ENCODE results near the gene CRHR1.

CRHR1 gene

DNA sequence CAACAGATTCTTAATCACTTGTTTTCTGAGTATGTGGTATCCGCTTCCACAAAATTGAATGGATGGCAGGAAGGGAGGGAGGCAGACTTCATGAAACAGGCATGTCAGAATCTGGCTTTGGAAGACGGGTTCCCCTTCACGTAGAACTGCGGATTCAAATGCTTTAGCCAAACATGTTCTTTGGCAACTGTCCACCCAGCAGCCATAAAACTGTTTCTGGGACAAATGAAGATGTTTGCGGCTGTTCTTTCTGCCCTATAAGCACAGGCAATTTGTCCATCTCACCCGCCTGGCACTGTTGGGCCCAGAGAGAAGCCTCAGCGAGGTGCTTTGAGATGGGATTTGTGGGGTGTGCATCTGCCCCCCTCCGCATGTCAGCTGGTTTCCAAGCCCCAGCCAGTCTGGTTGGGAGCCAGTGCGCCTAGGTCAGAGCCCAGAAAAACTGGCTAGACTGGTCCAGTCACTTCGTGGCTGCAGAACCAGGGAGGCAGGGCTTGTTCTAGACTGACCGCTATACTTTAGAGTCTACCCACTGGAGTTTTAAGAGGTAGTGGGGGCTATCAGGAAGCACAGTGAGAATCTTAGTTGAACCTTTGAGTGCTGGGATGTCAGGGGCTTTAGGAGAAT, 6.3 kb downstream of the CRHR1 start:
- DNase-seq, result no peak

DNA sequence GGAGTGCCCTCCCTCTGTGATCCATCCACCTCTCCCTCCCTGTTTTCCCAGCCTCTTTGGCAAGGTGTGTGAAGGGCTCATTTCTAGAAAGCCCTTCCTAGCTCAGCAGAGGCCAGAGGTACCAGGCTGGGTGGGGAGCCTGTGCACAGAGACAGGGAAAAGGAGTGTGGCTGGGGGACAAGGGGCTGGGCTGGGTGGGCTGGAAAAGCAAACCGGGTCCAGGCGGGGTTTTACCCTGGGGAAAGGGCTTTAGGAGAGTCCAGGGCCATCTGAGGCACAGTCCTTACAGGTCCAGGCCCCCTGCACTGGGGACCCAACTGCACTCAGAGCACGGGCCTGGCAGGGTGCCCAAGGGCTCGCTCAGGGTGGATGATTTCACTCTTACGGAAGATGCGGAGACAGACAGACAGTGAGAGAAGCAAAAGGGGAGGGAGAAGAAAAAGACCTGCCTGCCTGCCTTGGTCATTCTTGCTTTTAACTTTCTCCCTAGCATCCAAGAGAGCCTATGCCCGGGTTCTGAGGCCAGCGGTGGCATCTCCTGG, 7.0 kb downstream of the CRHR1 start:
- no peak for DNase-seq

DNA sequence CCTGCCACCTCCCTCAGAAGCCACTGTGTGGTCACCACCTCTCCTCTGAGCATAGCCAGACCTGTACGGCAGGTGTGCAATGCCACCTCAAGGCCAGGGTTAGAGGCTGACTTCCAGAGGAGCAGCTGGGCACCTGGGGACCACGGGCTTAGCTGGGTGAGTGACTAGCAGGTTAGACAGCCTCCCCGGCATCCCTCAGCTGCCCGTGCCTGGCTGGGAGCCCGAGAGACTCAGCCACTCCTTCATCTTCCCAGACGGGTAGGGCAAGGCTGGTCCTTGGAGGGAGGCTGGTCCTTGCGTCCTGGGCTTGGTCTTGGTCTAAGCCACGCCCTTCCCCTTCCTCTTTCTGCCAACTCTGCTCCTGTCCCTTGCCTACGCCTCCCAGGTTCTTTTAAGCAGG, 7.8 kb downstream of the CRHR1 start:
- no peak for DNase-seq

DNA sequence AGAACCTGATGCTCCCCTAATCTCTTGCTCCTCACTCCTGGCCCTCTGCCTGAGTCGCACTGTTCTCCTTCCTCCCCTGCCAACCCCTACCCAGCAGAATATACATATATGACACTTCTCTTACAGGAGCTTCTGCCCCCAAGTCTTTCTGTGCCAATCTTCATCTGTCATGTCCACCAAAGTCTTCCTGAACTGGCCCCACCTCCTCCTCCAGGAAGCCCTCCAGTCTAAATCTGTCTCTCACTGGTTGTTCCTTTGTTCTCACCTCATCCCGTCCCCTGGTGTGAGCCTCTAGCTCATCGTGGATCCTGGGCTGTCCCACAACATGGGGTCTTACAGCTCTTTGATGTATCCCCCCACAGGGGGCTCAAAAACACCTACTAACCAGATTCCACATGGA, 8.3 kb downstream of the CRHR1 start:
- DNase-seq, result no peak

DNA sequence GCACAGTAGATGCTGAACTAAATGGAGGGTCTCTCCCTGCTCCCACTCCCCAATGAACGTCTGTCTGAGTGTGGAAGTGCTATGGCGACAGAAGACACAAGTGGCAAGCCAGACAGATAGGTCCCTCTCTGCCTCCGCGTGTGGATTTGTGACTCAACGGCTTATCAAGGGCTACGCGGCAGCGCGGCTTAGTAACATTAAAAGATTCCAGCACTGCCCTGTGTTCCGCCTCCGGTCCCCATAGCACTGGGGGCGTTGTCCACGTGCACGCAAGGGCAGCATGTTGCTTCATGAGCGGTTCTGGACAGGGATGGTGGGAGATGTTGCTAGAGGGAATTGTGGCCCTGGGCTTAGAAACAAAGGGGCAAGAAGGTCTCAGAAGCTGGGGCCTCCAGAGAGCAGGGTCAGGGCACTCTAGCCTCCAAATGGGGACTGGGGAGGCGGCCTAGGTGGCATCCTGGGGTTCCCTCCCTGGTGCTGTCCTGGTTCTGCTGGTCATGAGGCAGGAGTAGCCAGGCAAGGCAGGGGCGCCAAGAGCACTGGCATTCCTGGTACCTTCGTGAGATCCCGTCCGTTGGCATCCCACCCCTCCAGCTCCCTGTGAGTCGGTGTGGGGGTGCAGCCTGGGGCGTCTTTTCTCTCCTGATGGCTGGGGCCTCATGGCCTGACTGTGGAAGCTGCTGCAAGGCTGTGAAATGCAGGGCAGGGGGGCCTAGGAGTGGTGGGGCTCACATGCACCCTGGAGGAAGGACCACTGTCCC, 9.1 kb downstream of the CRHR1 start:
- DNase-seq, result no peak

DNA sequence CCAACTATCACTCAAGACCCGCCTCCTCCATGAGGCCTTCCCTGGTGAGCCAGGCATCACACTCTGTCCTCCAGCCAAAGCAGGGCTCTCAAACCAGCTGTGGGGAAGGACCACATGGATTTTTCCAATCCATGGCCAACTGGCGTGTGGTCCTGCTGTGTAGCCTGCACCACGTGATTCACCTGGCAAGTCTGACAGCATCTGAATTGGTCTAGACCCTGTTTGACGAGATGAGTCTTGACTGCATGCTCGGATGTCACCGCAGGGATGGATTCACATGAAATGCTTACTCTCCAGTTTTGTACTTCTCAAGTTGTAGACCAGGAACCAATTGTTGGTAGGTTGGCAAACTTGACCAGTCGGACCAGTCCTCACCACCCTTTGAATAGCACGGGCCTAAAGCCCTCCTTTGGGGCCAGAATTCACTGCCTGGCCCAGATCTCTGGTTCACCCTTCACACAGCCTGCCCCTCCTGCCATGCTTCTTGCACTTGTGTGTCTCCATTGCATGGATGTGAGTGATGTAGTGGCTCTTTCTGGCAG, 9.9 kb downstream of the CRHR1 start:
- DNase-seq, result no peak

DNA sequence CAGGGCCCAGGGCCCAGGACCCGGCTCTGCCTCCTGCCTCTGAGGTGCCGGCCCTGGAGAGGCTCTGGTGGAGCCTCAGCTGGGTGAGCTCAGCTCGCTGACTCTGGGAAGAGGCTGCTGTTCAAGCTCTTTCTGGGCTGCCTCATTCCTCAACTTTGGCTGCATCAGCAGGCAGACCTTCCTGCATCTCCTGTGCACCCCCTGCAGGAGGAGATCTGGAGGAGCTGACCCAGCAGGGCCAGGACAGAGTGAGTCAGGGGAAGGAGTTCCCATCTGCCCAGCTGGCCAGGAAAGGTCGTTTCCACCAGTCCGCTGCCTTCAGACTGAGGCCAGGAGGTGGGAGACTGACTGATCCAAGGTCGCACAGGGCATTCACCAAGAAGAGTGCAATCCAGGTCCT, 10.7 kb downstream of the CRHR1 start:
- DNase-seq, result no peak

DNA sequence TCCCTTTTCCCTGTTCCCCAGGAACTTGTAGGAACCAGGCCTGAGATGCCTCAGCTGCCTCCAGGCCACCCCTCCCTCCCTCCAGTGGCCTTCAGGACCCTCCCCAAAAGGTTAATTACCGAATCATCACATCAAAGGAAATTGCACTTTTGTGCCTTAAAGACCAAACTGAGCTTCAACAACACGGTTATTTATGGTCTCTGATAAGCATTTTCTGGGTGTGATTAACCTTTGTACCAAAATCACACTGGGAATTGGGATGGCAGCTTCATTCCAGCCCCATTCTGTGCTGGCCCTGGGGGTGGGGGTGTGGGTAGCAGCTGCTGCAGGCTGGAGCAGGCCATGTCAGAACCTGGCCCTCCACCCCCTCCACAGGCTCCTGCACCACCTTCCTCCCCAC, 16.7 kb downstream of the CRHR1 start:
- DNase-seq, result no peak

DNA sequence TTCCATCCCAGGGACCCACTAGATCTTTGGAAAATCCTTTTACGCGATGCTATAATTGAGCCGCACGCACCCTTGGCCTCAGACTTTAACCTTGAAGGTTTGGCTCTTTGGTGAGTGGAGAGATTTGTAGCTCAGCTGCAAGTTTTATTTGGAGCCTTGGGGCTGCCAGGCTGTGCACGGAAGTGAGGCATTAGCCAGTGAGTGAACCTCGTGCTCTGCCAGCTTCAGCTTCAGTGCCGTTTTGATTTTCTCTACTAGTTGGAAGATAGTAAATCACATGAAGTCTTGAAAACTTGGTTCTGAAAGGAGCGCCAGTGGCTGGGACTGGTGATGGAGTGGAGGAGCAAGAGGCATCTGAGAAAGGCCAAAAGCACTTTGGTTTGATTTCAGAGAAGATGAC, 17.3 kb downstream of the CRHR1 start:
- no peak for DNase-seq

DNA sequence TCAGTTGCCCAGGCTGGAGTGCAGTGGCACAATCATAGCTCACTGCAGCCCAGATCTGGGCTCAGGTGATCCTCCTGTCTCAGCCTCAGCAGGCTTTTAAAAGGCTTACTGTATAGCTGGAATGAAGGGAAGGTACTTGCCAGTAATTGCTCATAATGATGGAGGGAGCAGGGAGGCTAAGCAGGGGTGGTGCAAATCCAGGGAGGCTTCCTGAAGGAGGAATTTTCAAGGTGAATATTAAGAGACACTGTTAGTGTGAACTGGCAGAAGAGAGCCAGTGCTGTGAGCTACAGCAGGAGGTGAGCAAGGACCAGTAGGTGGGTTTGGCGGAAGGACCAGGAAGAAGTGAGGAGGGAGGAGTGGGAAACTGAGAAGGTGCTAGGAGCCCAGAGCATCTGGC, 24.7 kb downstream of the CRHR1 start:
- DNase-seq, result no peak

DNA sequence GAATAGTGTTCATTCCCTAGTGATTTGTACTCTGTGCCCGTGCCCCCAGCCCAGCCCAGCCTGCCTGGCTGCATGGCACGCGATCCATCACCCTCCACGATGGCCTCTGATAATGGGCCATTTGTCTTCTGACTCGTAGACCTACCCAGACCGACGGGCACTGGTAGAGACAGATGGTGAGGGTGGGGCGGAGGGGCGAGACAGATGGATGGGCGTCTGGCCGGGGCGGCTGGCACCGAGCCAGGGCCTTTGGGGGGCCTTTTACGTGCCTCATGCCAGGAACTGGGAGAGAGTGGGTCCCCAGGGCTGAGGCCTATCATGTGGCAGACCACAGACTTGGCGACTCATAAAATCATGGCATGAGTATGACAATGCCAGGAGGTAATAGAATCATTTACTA, 25.4 kb downstream of the CRHR1 start:
- DNase-seq, result no peak

DNA sequence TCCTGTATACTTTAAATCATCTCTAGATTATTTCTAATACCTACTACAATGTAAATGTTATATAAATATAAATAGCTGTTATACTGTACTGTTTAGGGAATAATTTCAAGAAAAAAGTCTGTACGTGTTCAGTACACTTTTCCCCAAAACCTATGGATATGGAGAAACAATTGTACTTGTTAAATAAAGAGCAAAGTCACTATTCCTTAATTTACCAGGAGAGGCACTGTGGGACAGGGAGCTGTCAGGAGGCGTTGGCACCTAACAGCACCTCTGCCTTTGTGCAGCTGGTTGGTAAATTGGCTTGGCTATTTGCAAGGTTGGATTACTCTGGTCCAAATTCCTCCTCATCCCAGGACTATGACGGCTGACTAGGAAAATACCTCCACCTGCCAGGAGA, 28.0 kb downstream of the CRHR1 start:
- DNase-seq, result no peak

DNA sequence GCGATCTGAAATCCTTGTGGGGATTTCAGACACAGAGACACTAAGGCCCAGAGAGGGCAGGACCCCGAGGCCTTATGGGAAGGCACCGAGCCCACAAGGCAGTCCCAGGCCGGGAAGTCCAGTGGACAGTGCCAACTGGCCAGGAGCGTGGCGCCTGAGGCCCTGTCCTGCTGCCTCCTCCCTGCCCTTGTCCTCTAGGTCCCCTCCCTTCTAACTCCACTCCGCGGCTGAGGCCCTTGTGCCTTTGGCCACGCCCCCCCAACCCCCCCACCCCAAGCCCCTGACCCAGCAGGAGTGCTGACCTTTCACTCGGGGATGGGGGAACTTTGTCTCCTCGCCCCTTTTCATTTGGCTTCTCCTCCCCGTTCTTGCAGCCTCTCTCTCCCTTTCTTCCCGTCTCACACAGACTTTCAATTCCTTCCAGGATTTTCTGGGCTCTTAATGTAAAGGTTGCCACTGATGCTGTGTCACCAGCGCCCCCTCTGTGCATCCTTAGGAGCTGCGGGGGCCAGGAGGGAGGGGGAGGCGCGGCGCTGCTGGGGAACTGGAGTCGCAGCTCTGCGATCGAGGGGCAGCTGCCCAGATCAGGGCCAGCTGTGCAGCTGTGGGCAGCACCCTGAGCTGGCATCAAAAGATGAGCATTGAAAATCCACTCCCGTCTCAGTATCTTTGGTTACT, 29.1 kb downstream of the CRHR1 start:
- no peak for DNase-seq

DNA sequence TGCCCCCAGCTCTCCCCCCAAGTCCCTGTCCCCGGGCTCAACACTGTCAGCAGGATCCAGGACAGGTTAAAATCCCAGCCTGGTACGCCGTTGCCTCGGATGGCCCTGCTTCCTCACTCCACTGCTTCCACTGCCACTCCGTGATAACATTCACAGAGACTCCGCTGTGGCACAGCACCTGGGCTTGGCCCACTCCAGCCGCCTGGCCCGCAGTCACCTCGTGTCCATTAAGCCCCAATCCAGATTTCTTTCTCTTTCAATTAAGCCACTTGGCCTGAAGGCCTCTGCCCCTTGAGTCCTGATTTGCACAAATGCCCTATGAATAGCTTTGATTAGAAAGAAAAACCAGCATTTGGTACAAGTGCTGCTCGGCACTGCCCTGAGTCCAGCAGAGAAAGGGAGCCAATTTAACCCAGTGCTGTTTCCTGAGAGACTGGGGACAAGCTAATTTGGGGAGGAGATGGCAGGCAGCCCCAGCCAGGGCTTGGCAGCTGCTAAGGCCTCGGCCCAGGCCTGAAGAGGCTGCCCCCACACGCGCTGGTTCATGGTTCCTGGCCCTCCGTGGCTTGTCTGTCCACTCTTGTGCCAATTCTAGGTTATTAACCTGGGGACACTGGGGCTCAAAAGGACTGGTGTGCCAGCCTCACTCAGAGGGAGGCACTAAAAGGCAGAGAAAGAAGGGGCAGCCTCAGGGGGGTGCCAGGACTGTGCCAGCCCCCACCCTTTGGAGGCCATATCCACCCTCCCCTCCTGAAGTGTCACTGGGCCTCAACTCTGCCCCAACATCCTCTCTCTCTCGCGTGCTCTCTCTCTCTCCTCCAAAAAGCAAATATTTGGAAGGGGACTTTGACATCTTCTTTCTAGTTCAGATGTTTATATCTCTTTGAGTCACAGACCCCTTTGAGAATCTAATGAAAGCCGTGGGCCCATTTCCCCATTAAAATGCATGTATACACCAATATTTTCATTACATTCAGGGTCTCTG, 30.8 kb downstream of the CRHR1 start:
- DNase-seq, result no peak

DNA sequence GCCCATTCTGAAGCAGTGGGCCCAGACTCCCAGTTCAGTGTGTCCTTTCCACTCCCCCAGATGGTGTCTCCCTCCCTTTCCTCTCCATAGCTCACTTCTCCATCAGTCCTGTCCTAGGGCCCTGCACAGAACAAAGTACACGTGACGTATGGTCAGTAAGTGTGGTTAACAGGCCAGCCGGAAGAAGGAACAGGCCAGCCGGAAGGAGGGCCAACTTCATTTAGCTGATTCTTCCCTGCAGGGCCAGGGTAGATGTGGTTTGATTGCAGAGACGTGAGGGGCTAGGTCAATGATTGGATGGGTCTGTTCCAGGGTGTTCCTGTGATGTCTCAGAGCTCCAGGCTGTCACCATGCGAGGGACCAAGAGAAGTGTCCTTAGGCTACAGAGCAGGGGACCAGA, 31.6 kb downstream of the CRHR1 start:
- no peak for DNase-seq

DNA sequence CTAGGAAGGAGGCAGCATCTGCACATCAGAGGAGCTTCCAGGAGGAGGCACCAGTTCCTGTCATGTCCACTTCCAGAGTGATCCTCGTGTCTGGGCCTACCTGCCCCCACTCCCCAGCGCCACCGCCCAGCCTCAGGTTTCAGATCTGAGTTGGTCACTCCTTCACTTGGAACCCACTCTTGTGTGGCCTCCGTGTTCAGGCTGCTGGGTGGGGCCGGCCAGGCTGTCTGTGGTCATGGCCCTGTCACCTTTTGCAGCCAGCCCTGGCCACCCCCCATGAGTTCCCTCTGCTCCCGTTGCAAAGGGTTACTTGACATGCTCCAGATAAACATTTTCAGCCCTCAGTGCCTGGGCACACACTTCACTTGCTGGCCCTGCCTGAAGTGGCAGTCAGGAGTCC, 33.9 kb downstream of the CRHR1 start:
- no peak for DNase-seq

DNA sequence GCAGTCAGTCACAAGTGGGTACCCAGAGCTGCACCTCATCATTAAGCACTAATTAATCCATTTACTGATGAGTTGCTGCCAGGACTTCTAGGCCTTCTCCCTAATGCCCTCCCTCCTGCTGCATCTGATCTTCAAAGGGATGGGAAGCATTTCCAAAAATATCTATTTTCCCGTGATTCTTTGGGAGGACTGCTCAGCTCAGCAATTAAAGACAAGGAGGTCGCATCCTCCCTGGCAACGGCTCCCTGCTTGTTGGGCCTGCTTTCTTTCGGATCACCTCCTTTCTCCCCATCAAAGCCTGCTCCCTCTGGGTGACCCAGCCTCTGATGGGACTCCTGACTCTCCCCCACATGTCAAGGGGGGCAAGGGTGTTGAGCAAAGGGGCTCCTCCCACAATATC, 34.6 kb downstream of the CRHR1 start:
- no peak for DNase-seq

DNA sequence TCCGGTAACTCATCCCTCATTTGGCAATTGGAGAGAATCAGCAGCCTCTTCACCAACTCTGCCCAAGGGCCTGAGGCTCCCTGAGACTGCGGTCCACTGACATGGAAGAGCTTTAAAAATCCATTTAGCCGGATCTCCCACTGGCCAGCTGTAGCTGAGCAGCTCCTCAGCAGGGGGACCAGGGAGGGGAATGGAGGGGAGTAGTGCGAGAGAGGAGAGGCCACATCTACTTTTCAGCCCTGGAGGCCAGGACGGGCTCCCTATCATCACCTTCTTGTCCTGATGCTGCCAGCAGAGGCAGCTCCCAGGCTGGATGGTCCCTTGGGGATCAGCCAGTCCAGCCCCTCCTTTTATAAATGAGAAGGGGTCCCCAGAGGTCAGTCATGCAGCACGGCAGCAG, 35.5 kb downstream of the CRHR1 start:
- no peak for DNase-seq

DNA sequence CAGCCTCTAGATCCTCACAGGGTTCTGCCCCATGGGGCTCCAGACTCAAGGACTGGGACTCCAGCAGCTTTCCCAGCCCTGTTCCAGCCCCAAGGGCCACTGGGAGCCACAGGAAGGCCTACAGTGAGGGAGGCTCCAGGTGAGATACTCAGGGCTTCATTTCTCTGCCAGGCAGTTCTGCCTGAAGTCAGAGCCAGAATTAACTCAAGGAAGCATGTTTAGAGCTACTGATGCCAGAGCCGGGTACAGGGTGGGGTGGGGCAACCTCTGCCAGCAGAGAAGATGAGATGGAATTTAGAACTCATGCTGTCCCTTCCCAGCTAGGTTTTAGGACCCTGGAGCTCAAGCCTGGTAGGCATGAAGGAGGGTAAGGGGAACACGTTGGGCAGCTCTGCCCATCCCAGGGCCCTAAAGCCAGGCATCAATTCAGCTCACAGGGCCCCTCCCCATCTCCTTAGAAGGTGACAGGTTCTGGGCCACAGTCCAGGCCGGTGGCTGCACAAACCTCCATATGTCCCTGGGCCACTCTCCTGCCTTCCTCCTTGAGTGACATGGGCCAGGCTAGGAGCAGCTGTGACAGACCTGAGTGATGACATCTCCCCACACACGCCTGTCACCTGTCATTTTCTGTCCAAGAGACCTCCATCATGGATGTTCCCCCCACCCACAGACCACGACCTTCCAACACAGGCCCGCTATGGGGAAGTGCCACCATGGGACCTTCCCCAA, 36.1 kb downstream of the CRHR1 start:
- DNase-seq, result no peak

DNA sequence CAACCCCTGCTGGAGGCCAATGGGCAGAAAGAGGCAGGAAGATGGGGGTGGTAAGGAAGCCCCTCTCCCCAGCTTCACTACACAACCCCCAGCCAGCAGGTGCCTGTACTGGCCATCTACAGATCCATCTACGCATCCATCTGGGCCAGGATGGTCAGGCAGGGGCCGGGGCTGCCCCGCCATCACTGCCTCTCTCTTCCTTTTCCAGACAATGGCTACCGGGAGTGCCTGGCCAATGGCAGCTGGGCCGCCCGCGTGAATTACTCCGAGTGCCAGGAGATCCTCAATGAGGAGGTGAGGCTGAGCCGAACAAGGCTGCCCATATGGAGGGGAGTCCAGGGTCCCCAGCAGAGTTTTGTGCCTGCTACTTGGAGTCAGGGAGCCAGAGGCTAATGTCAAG, 37.0 kb downstream of the CRHR1 start:
- no peak for DNase-seq

DNA sequence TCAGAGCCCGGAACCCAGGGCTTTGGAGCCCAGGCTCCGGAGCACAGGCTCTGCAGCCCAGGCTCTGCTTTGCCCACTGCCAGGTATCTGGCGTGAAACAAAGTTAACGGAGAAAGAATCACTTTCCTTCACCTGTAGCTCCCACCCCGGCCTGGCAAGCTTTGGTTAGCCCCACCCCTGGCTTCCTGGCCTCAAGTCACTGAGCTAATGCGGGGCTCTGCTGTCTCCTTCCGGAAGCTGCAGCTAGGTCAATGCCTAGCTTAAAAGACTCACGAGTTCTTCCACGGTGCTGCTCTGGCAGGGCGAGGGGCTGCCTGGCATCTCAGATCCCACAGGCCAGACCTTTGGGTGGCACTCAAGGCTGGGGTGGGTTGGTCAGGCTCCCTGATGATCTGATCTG, 39.5 kb downstream of the CRHR1 start:
- no peak for DNase-seq

DNA sequence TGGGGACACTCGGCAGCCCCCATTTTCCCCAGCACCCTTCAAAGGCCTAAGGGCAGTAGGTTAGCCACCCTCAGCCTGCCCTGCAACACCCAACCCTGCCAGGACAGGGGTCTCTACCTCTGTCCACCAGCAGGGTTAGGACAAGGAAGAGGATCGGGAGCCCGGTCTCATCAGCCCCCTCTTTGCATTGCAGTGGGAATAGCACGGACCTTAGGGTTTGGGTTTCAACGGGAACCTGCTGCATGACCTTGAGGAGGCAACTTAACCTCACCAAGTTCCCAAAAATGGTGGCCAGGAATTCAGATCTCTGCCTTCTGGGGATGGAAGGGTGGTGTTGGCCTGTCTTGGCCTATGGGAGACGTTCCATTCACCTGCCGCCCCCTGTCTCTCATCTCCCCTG, 40.4 kb downstream of the CRHR1 start:
- DNase-seq, result no peak
